Gastroesophageal sphincter (tissue), 4 donors: ENCODE data around the gene CORIN. TPM values are rescaled to one million over a fixed set of nuclear protein-coding genes. Genes with fewer than 3 reads are reported as not detected.

ENCODE experiments used
- ATAC-seq: fragments of 150-250 bp; one replicate; pipeline ENCODE4 v1.9.1; 2016; ENCODE audit warnings: mild to moderate bottlenecking, moderate library complexity
- H3K27ac ChIP-seq, 4 donors: fragments of 200-600 bp; sonication (generic) in 3 of 4; 1 replicate in 3 of 4; 2 replicates in 1 of 4; pipeline ENCODE4 v1.5.1; 2016 to 2019
- H3K27me3 ChIP-seq: fragments of 200-600 bp; sonication (generic); one replicate; pipeline ENCODE4 v1.5.1; 2019
- H3K36me3 ChIP-seq, 2 donors: fragments of 200-600 bp; sonication (generic); one replicate each; pipeline ENCODE4 v1.5.1; 2019; ENCODE audit warnings: control low read depth in 1 of 2
- H3K4me1 ChIP-seq, 3 donors: fragments of 200-600 bp; sonication (generic); 1 replicate in 2 of 3; 2 replicates in 1 of 3; pipeline ENCODE4 v1.5.1; 2016 to 2019; ENCODE audit warnings: control low read depth in 2 of 3
- H3K4me3 ChIP-seq, 2 donors: fragments of 200-600 bp; sonication (generic); one replicate each; pipeline ENCODE4 v1.5.1; 2019; ENCODE audit warnings: mild to moderate bottlenecking in 1 of 2, moderate library complexity in 1 of 2
- H3K9me3 ChIP-seq, 3 donors: fragments of 200-600 bp; sonication (generic); one replicate each; pipeline ENCODE4 v1.5.1; 2017 to 2019; ENCODE audit warnings: control low read depth in 2 of 3
- CTCF ChIP-seq, 4 experiments: fragments of 200-600 bp in 2 of 4; fragments of 450-650 bp in 2 of 4; sonication (generic) in 1 of 4; IDR thresholded peaks; one replicate each; pipeline ENCODE4 v1.5.1; 2017 to 2019; ENCODE audit warnings: antibody characterized with exemption in 4 of 4, mild to moderate bottlenecking in 2 of 4, moderate library complexity in 2 of 4
- EP300 ChIP-seq: sonication (generic); formaldehyde crosslinking; IDR thresholded peaks from one replicate; pipeline ENCODE4 v1.6.1; 2017; ENCODE audit warnings: antibody characterized with exemption, mild to moderate bottlenecking
- POLR2A ChIP-seq, 2 donors: fragments of 450-650 bp; IDR thresholded peaks; one replicate each; pipeline ENCODE4 v1.6.1; 2017; ENCODE audit warnings: antibody characterized with exemption in 2 of 2, mild to moderate bottlenecking in 2 of 2, moderate library complexity in 1 of 2
- POLR2AphosphoS5 ChIP-seq: sonication (generic); formaldehyde crosslinking; IDR thresholded peaks from one replicate; pipeline ENCODE4 v1.6.1; 2017; ENCODE audit warnings: antibody characterized with exemption
- WGBS, 2 donors: methylation state at CpG; one replicate each; pipeline ENCODE4 v1.1.5; 2018; ENCODE audit warnings: low coverage in 1 of 2; 5-methylcytosine and 5-hydroxymethylcytosine counted together
- total RNA-seq, 4 donors: library from RNA; depleted of rRNA; stranded (reverse); fragments of >200 nt; gene quantifications; one replicate each; pipeline ENCODE4 v1.1.0, GENCODE V29; 2016

CORIN gene
- total RNA-seq, 4 donors from 2014 or later: 0.47 to 3.3 (median 2.2) TPM

- WGBS, 2 donors: 77 to 79% methylated on average over 4 of the region's 4 CpGs
- no peak for ATAC-seq
- Histone ChIP-seq H3K27me3 (no peaks in the 10 kb centered on the region), H3K4me1 (no peaks in the 10 kb centered on the region), H3K9me3 (no peaks in the 10 kb centered on the region), H3K36me3 (no peaks in the 10 kb centered on the region), H3K4me3 (no peak overlapping the region), H3K27ac (no peak overlapping the region)
- no peak for TF ChIP-seq EP300
- no peak for TF ChIP-seq CTCF (IDR thresholded peaks at IDR 0.05)
- no peak for TF ChIP-seq POLR2AphosphoS5
- no peak for TF ChIP-seq POLR2A (IDR thresholded peaks at IDR 0.05)
Observed at GRCh38 chr4:47615385-47615784, 222.5 kb downstream of the CORIN start.

- no peak for ATAC-seq
- 60 to 67% methylated on average over 4 of the region's 4 CpGs for WGBS, 2 donors
- TF ChIP-seq POLR2A (IDR thresholded peaks at IDR 0.05) (no peak), POLR2AphosphoS5 (no peak), EP300 (no peak), CTCF (IDR thresholded peaks at IDR 0.05) (no peak)
- Histone ChIP-seq H3K27ac (no peak overlapping the region), H3K4me3 (no peak overlapping the region), H3K4me1 (no peaks in the 10 kb centered on the region), H3K9me3 (no peaks in the 10 kb centered on the region), H3K36me3 (no peaks in the 10 kb centered on the region), H3K27me3 (no peaks in the 10 kb centered on the region)
Observed at GRCh38 chr4:47612116-47613023, 225.5 kb downstream of the CORIN start.

GRCh38 chr4:47606482-47606881, 231.4 kb downstream of the CORIN start:
- Histone ChIP-seq H3K27ac (no peak overlapping the region), H3K4me3 (no peak overlapping the region), H3K36me3 (peaks cover 0 to 14% of the 10 kb centered on the region in 2 donors), H3K4me1 (no peaks in the 10 kb centered on the region), H3K9me3 (no peaks in the 10 kb centered on the region), H3K27me3 (no peaks in the 10 kb centered on the region)
- TF ChIP-seq POLR2A (IDR thresholded peaks at IDR 0.05): no peak
- TF ChIP-seq POLR2AphosphoS5: no peak
- TF ChIP-seq CTCF (IDR thresholded peaks at IDR 0.05): no peak
- TF ChIP-seq EP300: no peak
- WGBS, 2 donors: 90 to 96% methylated on average over 3 of the region's 3 CpGs
- ATAC-seq: no peak

GRCh38 chr4:47598896-47599295, 239.0 kb downstream of the CORIN start:
- TF ChIP-seq POLR2A (IDR thresholded peaks at IDR 0.05): no peak
- no peak for TF ChIP-seq CTCF (IDR thresholded peaks at IDR 0.05)
- TF ChIP-seq EP300: no peak
- no peak for TF ChIP-seq POLR2AphosphoS5
- 90 to 96% methylated on average over 3 of the region's 3 CpGs for WGBS, 2 donors
- no peak for ATAC-seq
- H3K4me1 ChIP-seq: peaks cover 0 to 15% (median 0%) of the 10 kb centered on the region in 3 donors
- peaks cover 0 to 11% of the 10 kb centered on the region in 2 donors for H3K36me3 ChIP-seq
- H3K27ac ChIP-seq: no peak overlapping the region
- H3K27me3 ChIP-seq: no peaks in the 10 kb centered on the region
- no peak overlapping the region for H3K4me3 ChIP-seq
- H3K9me3 ChIP-seq: no peaks in the 10 kb centered on the region

GRCh38 chr4:47598320-47598719, 239.5 kb downstream of the CORIN start:
- no peaks in the 10 kb centered on the region for H3K9me3 ChIP-seq
- ATAC-seq: no peak
- WGBS, 2 donors: 30 to 33% methylated on average over 1 of the region's 1 CpG
- no peak for TF ChIP-seq POLR2AphosphoS5
- no peak for TF ChIP-seq CTCF (IDR thresholded peaks at IDR 0.05)
- no peak for TF ChIP-seq EP300
- TF ChIP-seq POLR2A (IDR thresholded peaks at IDR 0.05): no peak
- no peak overlapping the region for H3K27ac ChIP-seq
- peaks cover 0 to 6% of the 10 kb centered on the region in 2 donors for H3K36me3 ChIP-seq
- no peak overlapping the region for H3K4me3 ChIP-seq
- no peaks in the 10 kb centered on the region for H3K27me3 ChIP-seq
- peaks cover 0 to 15% (median 0%) of the 10 kb centered on the region in 3 donors for H3K4me1 ChIP-seq
